Measurements from ENCODE around the gene CCDC91.

CCDC91 gene

GRCh38 chr12:28582672-28583376 lies 392.6 kb downstream of the CCDC91 start:
- no peak for TF ChIP-seq LEF1 (IDR thresholded peaks at IDR 0.05; ENCODE audit: borderline replicate concordance)
- no peak for TF ChIP-seq FOXA1 (IDR thresholded peaks at IDR 0.05)
- no peak for TF ChIP-seq PKNOX1 (IDR thresholded peaks at IDR 0.05)
- no peak for TF ChIP-seq SP1 (IDR thresholded peaks at IDR 0.05)
- no peak for TF ChIP-seq BHLHE40 (IDR thresholded peaks at IDR 0.05; ENCODE audit: borderline replicate concordance)
- TF ChIP-seq SUZ12 (IDR thresholded peaks at IDR 0.05) = no peak
- TF ChIP-seq FOXM1 (IDR thresholded peaks at IDR 0.05; ENCODE audit: borderline replicate concordance) = no peak
- no peak for TF ChIP-seq ARNT (IDR thresholded peaks at IDR 0.05)
- TF ChIP-seq HDGF (IDR thresholded peaks at IDR 0.05; ENCODE audit: borderline replicate concordance) = no peak
- no peak for TF ChIP-seq ZNF384 (IDR thresholded peaks at IDR 0.05)
- no peak for TF ChIP-seq NFRKB (IDR thresholded peaks at IDR 0.05)
- TF ChIP-seq ELF4 (IDR thresholded peaks at IDR 0.05) = no peak
- no peak for DNase-seq (ENCODE audit: extremely low spot score)
- CTCF ChIA-PET = no interaction called here
- POLR2A ChIA-PET = no interaction called here

DNA sequence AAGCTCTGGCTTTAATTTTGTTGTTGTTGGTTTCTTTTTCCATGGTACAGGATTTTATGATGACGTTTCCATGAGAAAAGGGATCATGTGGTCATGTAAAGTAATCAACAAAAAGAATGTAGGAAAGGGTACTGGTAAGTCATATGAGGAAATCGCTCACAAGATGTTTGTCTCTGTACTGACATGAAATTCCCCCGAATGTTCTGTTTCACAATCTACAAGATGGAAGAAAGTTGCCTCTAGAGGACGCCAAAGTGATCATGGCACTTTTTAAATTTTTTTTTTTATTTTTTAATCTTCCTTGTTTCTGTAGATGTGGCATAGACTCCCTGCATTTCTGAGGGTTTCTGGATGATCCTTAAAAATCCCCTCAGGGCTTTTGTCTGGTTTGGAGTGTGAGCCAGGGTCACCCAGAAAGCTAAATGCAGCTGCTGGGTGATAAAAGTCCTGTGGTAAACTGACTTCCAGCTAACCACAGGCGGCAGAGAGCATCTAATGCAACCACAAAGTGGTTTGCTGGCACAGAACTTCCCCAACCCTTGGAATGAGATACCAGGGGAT lies 393.5 kb downstream of the CCDC91 start:
- no peak for TF ChIP-seq PKNOX1 (IDR thresholded peaks at IDR 0.05)
- no peak for TF ChIP-seq FOXK2 (IDR thresholded peaks at IDR 0.05)
- TF ChIP-seq HDGF (IDR thresholded peaks at IDR 0.05; ENCODE audit: borderline replicate concordance) = no peak
- TF ChIP-seq LEF1 (IDR thresholded peaks at IDR 0.05; ENCODE audit: borderline replicate concordance) = no peak
- TF ChIP-seq ELF4 (IDR thresholded peaks at IDR 0.05) = no peak
- TF ChIP-seq L3MBTL2 (conservative IDR thresholded peaks at IDR 0.05) = no peak
- no peak for TF ChIP-seq ARNT (IDR thresholded peaks at IDR 0.05)
- TF ChIP-seq BHLHE40 (IDR thresholded peaks at IDR 0.05; ENCODE audit: borderline replicate concordance) = no peak
- DNase-seq (ENCODE audit: extremely low spot score) = no peak
- ChIA-PET POLR2A (no interaction called here), CTCF (no interaction called here)

- CTCF ChIA-PET = no interaction called here
- no peak for DNase-seq (ENCODE audit: extremely low spot score)
- TF ChIP-seq TARDBP (IDR thresholded peaks at IDR 0.05) (no peak), FOXA1 (IDR thresholded peaks at IDR 0.05) (no peak), ELF4 (IDR thresholded peaks at IDR 0.05) (no peak), PKNOX1 (IDR thresholded peaks at IDR 0.05) (no peak), SUZ12 (IDR thresholded peaks at IDR 0.05) (no peak), NFRKB (IDR thresholded peaks at IDR 0.05) (no peak), BHLHE40 (IDR thresholded peaks at IDR 0.05; ENCODE audit: borderline replicate concordance) (no peak), CTBP1 (IDR thresholded peaks at IDR 0.05; ENCODE audit: borderline replicate concordance) (no peak), FOXK2 (IDR thresholded peaks at IDR 0.05) (no peak), SP1 (IDR thresholded peaks at IDR 0.05) (no peak)
- POLR2A ChIA-PET = no interaction called here
Measured at GRCh38 chr12:28585146-28585545, 394.9 kb downstream of the CCDC91 start.

DNA sequence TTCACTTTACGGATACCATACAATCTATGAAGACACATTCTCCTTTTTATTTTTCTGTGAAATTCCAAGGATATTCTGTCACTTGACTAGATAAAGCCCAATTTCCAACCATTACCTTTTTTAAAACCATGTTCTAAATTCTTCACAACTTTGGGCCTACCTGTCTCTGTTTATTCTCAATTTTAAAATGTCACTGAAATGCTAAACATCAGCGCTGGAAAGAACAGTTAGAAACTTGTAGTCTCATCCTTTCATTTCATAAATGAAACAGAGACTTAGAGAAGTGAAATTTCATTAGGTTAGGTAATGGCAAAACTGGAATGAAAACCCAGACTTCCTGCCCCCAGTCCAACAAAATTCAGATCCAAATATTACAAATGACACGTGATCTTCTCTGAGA lies 396.2 kb downstream of the CCDC91 start:
- DNase-seq (ENCODE audit: extremely low spot score) = no peak
- TF ChIP-seq TARDBP (IDR thresholded peaks at IDR 0.05) (no peak), SUZ12 (IDR thresholded peaks at IDR 0.05) (no peak), FOXA1 (IDR thresholded peaks at IDR 0.05) (no peak), ZNF384 (IDR thresholded peaks at IDR 0.05) (no peak), BHLHE40 (IDR thresholded peaks at IDR 0.05; ENCODE audit: borderline replicate concordance) (no peak), SP1 (IDR thresholded peaks at IDR 0.05) (no peak), CTBP1 (IDR thresholded peaks at IDR 0.05; ENCODE audit: borderline replicate concordance) (no peak), ARNT (IDR thresholded peaks at IDR 0.05) (no peak), L3MBTL2 (conservative IDR thresholded peaks at IDR 0.05) (no peak)
- POLR2A ChIA-PET = no interaction called here
- CTCF ChIA-PET = no interaction called here

DNA sequence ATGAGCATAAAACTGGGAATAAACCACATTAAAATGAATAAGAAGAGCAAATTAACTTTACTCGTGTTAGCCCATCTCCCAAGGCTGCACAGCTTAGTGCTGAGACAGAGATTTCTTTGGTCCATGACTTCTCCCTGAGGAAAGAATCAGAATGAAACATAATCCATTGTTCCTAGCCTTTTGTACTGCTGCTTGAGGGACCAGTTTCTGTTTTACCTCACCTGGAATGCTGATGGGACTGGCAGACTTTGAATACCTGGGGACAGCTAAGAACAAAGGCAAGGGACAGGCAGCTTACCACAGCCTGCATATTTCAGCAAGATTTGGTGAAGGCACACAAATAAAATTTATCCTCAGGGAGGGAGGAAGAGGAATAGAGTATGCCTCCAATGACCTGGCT lies 401.6 kb downstream of the CCDC91 start:
- DNase-seq (ENCODE audit: extremely low spot score) = no peak
- TF ChIP-seq CTBP1 (IDR thresholded peaks at IDR 0.05; ENCODE audit: borderline replicate concordance) (no peak), ARNT (IDR thresholded peaks at IDR 0.05) (no peak), PKNOX1 (IDR thresholded peaks at IDR 0.05) (no peak), FOXM1 (IDR thresholded peaks at IDR 0.05; ENCODE audit: borderline replicate concordance) (no peak), LEF1 (IDR thresholded peaks at IDR 0.05; ENCODE audit: borderline replicate concordance) (no peak), SUZ12 (IDR thresholded peaks at IDR 0.05) (no peak), ELF4 (IDR thresholded peaks at IDR 0.05) (no peak), L3MBTL2 (conservative IDR thresholded peaks at IDR 0.05) (no peak)
- ChIA-PET POLR2A (no interaction called here), CTCF (no interaction called here)
